COR-L47 (cell line): ENCODE measurements around the gene AHDC1.

ENCODE experiments used
- DNase-seq: peaks from one replicate; lab custom pipeline; 2025; lab: John Stamatoyannopoulos, UW

The AHDC1 gene

GRCh38 chr1:27584453-27584852, 19.5 kb downstream of the AHDC1 start:
- no peak for DNase-seq

GRCh38 chr1:27583479-27583878, 20.5 kb downstream of the AHDC1 start:
- no peak for DNase-seq

- DNase-seq: no peak
These were observed 22.1 kb downstream of the AHDC1 start for GRCh38 chr1:27581823-27582243.

- DNase-seq: no peak
These were observed 26.3 kb downstream of the AHDC1 start for GRCh38 chr1:27577504-27578188.

GRCh38 chr1:27576806-27577227, 27.1 kb downstream of the AHDC1 start:
- no peak for DNase-seq

- no peak for DNase-seq
These were observed 28.1 kb downstream of the AHDC1 start for GRCh38 chr1:27575840-27576331.

GRCh38 chr1:27574871-27575831, 28.8 kb downstream of the AHDC1 start:
- DNase-seq: peak; percentile 83

- no peak for DNase-seq
These were observed 29.8 kb downstream of the AHDC1 start for GRCh38 chr1:27574001-27574781.

- DNase-seq: no peak
These were observed 31.1 kb downstream of the AHDC1 start for GRCh38 chr1:27572679-27573426.

GRCh38 chr1:27572019-27572678, 31.8 kb downstream of the AHDC1 start:
- DNase-seq: no peak

GRCh38 chr1:27571439-27572018, 32.4 kb downstream of the AHDC1 start:
- DNase-seq: no peak

- no peak for DNase-seq
These were observed 33.2 kb downstream of the AHDC1 start for GRCh38 chr1:27570784-27571183.

- no peak for DNase-seq
These were observed 33.6 kb downstream of the AHDC1 start for GRCh38 chr1:27570356-27570755.

GRCh38 chr1:27569506-27570291, 34.2 kb downstream of the AHDC1 start:
- DNase-seq: no peak

GRCh38 chr1:27569088-27569460, 34.9 kb downstream of the AHDC1 start:
- DNase-seq: no peak

- DNase-seq: peak; percentile 89
These were observed 35.5 kb downstream of the AHDC1 start for GRCh38 chr1:27568300-27569087.

- DNase-seq: no peak
These were observed 36.0 kb downstream of the AHDC1 start for GRCh38 chr1:27567971-27568299.

- no peak for DNase-seq
These were observed 36.8 kb downstream of the AHDC1 start for GRCh38 chr1:27567146-27567526.
